Osteocyte (in vitro differentiated cells): Measurements from ENCODE around the gene CADPS2. TPM values are rescaled to one million over a fixed set of nuclear protein-coding genes. Genes with fewer than 3 reads are reported as not detected.

ENCODE experiments used
- DNase-seq: peaks from one replicate; pipeline ENCODE4 v3.0.0; 2021; ENCODE audit warnings: mixed read lengths; ENCODE audit not compliant: unreplicated experiment; ENCODE audit errors: extremely low spot score
- H3K27ac Mint-ChIP-seq: one replicate; pipeline ENCODE4 v1.8.0; 2021; ENCODE audit warnings: mild to moderate bottlenecking, mixed read lengths; ENCODE audit not compliant: unreplicated experiment
- H3K27me3 Mint-ChIP-seq: one replicate; pipeline ENCODE4 v1.8.0; 2021; ENCODE audit warnings: mixed read lengths; ENCODE audit not compliant: unreplicated experiment
- H3K36me3 Mint-ChIP-seq: one replicate; pipeline ENCODE4 v1.8.0; 2021; ENCODE audit warnings: mixed read lengths; ENCODE audit not compliant: unreplicated experiment
- H3K4me1 Mint-ChIP-seq: one replicate; pipeline ENCODE4 v1.8.0; 2021; ENCODE audit warnings: mixed read lengths; ENCODE audit not compliant: unreplicated experiment
- H3K4me3 Mint-ChIP-seq: one replicate; pipeline ENCODE4 v1.8.0; 2021; ENCODE audit warnings: mild to moderate bottlenecking, moderate library complexity, mixed read lengths; ENCODE audit not compliant: unreplicated experiment
- H3K9me3 Mint-ChIP-seq: one replicate; pipeline ENCODE4 v1.8.0; 2021; ENCODE audit warnings: mixed read lengths; ENCODE audit not compliant: unreplicated experiment
- total RNA-seq: library from RNA; stranded (reverse); gene quantifications from 2 replicates; pipeline ENCODE4 v1.2.1, GENCODE V29; 2021
- TF ChIP-seq, protein P1 (sequence below): fragments of 200-600 bp; sonication (generic); IDR thresholded peaks from 2 replicates; pipeline ENCODE4 v1.5.0; 2021; ENCODE audit warnings: antibody characterized with exemption, mild to moderate bottlenecking, moderate library complexity

Gene CADPS2
- total RNA-seq, 1 donor from 2014 or later = 0.81 TPM

DNA sequence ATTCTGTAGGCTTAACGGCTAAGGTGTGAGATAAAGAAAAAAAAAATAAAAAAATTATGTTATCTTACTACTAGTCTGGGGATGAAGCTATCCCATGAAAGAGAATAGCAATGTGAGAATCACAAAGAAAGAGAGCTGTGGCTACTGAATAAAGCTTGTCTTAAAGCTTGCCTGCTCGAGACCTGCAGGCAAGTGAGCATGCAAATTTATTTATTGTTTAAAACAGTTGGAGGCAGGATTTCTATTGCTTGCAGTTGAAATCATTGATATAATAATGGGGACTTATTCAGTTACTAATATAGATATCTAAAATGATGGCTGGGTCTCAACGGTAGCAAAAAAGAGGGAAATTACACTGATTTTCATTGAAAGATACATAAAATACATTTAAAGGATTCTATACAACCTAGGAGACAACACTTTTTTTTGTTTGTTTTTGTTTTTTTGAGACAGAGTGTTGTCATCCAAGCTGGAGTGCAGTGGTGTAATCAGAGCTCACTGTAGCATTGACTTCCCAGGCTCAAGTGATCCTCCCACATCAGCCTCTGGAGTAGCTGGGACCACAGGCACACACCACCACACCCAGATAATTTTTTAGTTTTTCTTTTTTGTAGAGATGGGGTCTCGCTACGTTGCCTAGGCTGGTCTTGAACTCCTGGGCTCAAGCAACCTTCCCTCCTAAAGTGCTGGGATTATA is 437.2 kb downstream of the CADPS2 start:
- H3K27ac Mint-ChIP-seq = no peak overlapping the region
- H3K36me3 Mint-ChIP-seq = no peaks in the 10 kb centered on the region
- DNase-seq = no peak
- H3K4me3 Mint-ChIP-seq = no peak overlapping the region
- no peaks in the 10 kb centered on the region for H3K9me3 Mint-ChIP-seq
- H3K27me3 Mint-ChIP-seq = peaks cover 4% of the 10 kb centered on the region
- no peaks in the 10 kb centered on the region for H3K4me1 Mint-ChIP-seq
- TF ChIP-seq, protein P1, sequence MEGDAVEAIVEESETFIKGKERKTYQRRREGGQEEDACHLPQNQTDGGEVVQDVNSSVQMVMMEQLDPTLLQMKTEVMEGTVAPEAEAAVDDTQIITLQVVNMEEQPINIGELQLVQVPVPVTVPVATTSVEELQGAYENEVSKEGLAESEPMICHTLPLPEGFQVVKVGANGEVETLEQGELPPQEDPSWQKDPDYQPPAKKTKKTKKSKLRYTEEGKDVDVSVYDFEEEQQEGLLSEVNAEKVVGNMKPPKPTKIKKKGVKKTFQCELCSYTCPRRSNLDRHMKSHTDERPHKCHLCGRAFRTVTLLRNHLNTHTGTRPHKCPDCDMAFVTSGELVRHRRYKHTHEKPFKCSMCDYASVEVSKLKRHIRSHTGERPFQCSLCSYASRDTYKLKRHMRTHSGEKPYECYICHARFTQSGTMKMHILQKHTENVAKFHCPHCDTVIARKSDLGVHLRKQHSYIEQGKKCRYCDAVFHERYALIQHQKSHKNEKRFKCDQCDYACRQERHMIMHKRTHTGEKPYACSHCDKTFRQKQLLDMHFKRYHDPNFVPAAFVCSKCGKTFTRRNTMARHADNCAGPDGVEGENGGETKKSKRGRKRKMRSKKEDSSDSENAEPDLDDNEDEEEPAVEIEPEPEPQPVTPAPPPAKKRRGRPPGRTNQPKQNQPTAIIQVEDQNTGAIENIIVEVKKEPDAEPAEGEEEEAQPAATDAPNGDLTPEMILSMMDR = no peak

- H3K9me3 Mint-ChIP-seq = no peaks in the 10 kb centered on the region
- H3K36me3 Mint-ChIP-seq = no peaks in the 10 kb centered on the region
- no peaks in the 10 kb centered on the region for H3K4me1 Mint-ChIP-seq
- H3K27ac Mint-ChIP-seq = no peak overlapping the region
- H3K27me3 Mint-ChIP-seq = no peaks in the 10 kb centered on the region
- DNase-seq = no peak
- no peak overlapping the region for H3K4me3 Mint-ChIP-seq
- TF ChIP-seq, protein P1 = no peak
These were observed 443.3 kb downstream of the CADPS2 start for GRCh38 chr7:122442929-122443328.

DNA sequence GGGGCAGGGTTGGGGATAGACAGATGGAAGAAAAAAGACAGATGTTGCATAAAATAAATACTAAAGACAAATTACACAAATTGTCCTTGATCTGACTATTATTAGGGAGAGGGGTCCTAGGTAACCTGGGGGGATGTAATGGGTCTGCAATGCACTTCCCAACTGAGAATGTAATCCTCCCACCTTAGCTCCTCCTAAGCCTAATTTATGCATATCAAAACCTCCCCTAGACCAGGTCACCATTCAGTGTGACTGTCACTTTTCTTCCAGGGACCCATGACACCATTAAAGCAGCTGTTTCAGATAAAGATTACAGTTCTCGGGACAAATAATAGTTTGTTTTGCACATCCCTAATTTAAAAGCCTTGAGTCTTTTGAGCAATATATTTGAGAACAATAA is 447.8 kb downstream of the CADPS2 start:
- Mint-ChIP-seq H3K36me3 (no peaks in the 10 kb centered on the region), H3K9me3 (no peaks in the 10 kb centered on the region), H3K4me3 (no peak overlapping the region), H3K4me1 (no peaks in the 10 kb centered on the region), H3K27ac (no peak overlapping the region), H3K27me3 (peaks cover 10% of the 10 kb centered on the region)
- DNase-seq = no peak
- TF ChIP-seq, protein P1 = no peak

DNA sequence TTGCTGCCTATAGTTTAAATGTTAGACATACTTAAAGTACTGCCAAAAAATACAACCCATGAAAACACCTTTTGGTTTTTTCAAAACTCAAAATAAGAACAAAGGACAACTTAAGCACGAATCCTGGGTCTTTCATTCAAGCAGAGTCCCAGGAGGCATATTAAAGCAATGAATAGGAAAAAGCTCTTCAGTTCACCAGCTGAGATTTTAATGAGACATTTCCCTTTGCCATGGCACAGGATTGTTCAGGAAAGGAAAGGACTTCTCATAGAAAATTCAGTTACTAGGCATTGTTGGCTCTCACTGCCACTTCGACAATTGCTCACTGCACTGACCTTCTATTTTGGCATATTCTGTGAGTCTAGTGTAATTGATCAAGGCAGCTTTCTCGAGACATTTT is 448.3 kb downstream of the CADPS2 start:
- no peak overlapping the region for H3K27ac Mint-ChIP-seq
- H3K27me3 Mint-ChIP-seq = peaks cover 10% of the 10 kb centered on the region

GRCh38 chr7:122433765-122434164 is 452.5 kb downstream of the CADPS2 start:
- Mint-ChIP-seq H3K9me3 (no peaks in the 10 kb centered on the region), H3K4me3 (no peak overlapping the region), H3K27me3 (peaks cover 10% of the 10 kb centered on the region), H3K36me3 (no peaks in the 10 kb centered on the region), H3K27ac (no peak overlapping the region), H3K4me1 (no peaks in the 10 kb centered on the region)
- TF ChIP-seq, protein P1 = no peak
- DNase-seq = no peak

More for the DNA sequence above, 448.3 kb downstream of the CADPS2 start:
- H3K4me3 Mint-ChIP-seq = no peak overlapping the region
- TF ChIP-seq, protein P1 = no peak
- DNase-seq = no peak
- no peaks in the 10 kb centered on the region for H3K36me3 Mint-ChIP-seq
- no peaks in the 10 kb centered on the region for H3K4me1 Mint-ChIP-seq
- H3K9me3 Mint-ChIP-seq = no peaks in the 10 kb centered on the region
